H1 (cell line): ENCODE data around the gene FBXO47. TPM values are rescaled to one million over a fixed set of nuclear protein-coding genes. Genes with fewer than 3 reads are reported as not detected.

Experiments used
- ATF2 ChIP-seq: IDR thresholded peaks from 2 replicates; pipeline ENCODE4 v1.6.1; 2012; ENCODE audit warnings: low read length, inconsistent platforms
- CEBPB ChIP-seq: IDR thresholded peaks from 2 replicates; pipeline ENCODE4 v1.6.1; 2012; ENCODE audit warnings: low read depth, low read length
- CHD2 ChIP-seq: IDR thresholded peaks from 2 replicates; pipeline ENCODE4 v1.6.1; 2012; ENCODE audit warnings: low read length, improper control_type of control experiment
- CHD7 ChIP-seq: fragments of 300-600 bp; sonication (generic); IDR thresholded peaks from 2 replicates; pipeline ENCODE4 v1.7.1; 2012; ENCODE audit warnings: low read length, moderate library complexity, mild to moderate bottlenecking, inconsistent platforms; ENCODE audit not compliant: insufficient replicate concordance
- CTBP2 ChIP-seq: IDR thresholded peaks from 2 replicates; pipeline ENCODE4 v1.7.0; 2011; ENCODE audit warnings: borderline replicate concordance, mild to moderate bottlenecking, moderate library complexity, mixed read lengths, low read length; ENCODE audit not compliant: insufficient read depth, insufficient read length
- EZH2 ChIP-seq: fragments of 200-600 bp; sonication (generic); IDR thresholded peaks from 2 replicates; pipeline ENCODE4 v1.7.1; 2012; ENCODE audit warnings: low read depth, mild to moderate bottlenecking, moderate library complexity, low read length, inconsistent platforms; ENCODE audit not compliant: severe bottlenecking
- JUN ChIP-seq: IDR thresholded peaks from 2 replicates; pipeline ENCODE4 v1.6.1; 2011; ENCODE audit warnings: low read depth, mild to moderate bottlenecking, improper control_type of control experiment, low read length
- NANOG ChIP-seq: IDR thresholded peaks from 2 replicates; pipeline ENCODE4 v1.6.1; 2011; ENCODE audit warnings: low read length, low read depth, mild to moderate bottlenecking, inconsistent platforms; ENCODE audit not compliant: insufficient read depth, poor library complexity, severe bottlenecking
- SIX5 ChIP-seq: IDR thresholded peaks from 2 replicates; pipeline ENCODE4 v1.6.1; 2011; ENCODE audit warnings: mild to moderate bottlenecking, low read depth, low read length
- polyA plus RNA-seq, 7 experiments: library from polyadenylated mRNA; depleted of rRNA in 3 of 7; stranded (reverse) in 5 of 7; unstranded in 2 of 7; fragments of >200 nt in 5 of 7; fragments of 200-250 nt in 2 of 7; gene quantifications; 1 replicate in 5 of 7; 2 replicates in 1 of 7; 4 replicates in 1 of 7; pipeline versions ENCODE4 v1.2.1 to v1.2.3, GENCODE V29; 2011 to 2013; ENCODE audit warnings: missing spikeins in 2 of 7, mixed read lengths in 2 of 7
- total RNA-seq: library from RNA; stranded (reverse); fragmentation: NEBNext Ultra II Directional; extraction: Animal tissue kit (Norgen Biotek cat#: 25700); gene quantifications from 2 replicates; pipeline ENCODE4 v1.2.1, GENCODE V29; 2021

FBXO47 gene
- total and polyA plus RNA-seq, 2 of the 8 experiments (the other 6 are each of a cell fraction or from before 2014, with no cell fraction given): not detected

- no peak for TF ChIP-seq CHD7
- TF ChIP-seq CTBP2: no peak
- no peak for TF ChIP-seq JUN
- no peak for TF ChIP-seq CEBPB
- TF ChIP-seq EZH2: no peak
- TF ChIP-seq ATF2: no peak
- TF ChIP-seq CHD2: no peak
- no peak for TF ChIP-seq SIX5
- no peak for TF ChIP-seq NANOG
Measured at GRCh38 chr17:38911081-38911730, 56.0 kb downstream of the FBXO47 start (continued).
